ENCODE data around the gene TEX52.

DNA sequence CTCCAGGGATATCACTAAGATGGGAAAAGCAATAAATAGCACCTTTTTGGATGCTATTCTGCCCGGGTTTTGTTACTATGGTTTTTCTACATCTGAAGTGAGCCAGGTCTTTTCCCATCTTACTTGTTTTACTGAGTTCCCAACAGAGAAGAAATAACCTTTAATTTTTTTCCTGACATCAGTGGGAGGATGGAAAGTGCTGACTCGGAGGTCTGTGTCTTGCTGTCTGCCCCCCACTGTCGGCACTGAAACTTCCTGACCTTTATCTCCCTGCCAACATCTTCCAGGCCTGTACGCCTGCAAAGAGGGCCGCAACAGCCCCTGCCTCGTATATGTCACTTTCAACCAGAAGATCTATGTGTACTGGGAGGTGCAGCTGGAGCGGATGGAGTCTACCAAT lies 33.4 kb downstream of the TEX52 start:
- TF ChIP-seq CTCF (IDR thresholded peaks at IDR 0.05; ENCODE audit: poor library complexity, severe bottlenecking), result no peak
- no peak for TF ChIP-seq RAD21 (conservative IDR thresholded peaks at IDR 0.05)
- TF ChIP-seq EP300 (conservative IDR thresholded peaks at IDR 0.05; ENCODE audit: poor library complexity, severe bottlenecking), result no peak
